Measurements from ENCODE around the gene GPC6.

GPC6 gene

GRCh38 chr13:93230261-93230855 is 3.8 kb downstream of the GPC6 start:
- no peak for DNase-seq (ENCODE audit: low read depth in 2 of 3, low spot score in 2 of 3)

- no peak for DNase-seq (ENCODE audit: low read depth in 2 of 3, low spot score in 2 of 3)
Measured at GRCh38 chr13:93231867-93232266, 5.3 kb downstream of the GPC6 start.

GRCh38 chr13:93233997-93234416 is 7.4 kb downstream of the GPC6 start:
- no peak for DNase-seq (ENCODE audit: low read depth in 2 of 3, low spot score in 2 of 3)

GRCh38 chr13:93234459-93234858 is 7.9 kb downstream of the GPC6 start:
- no peak for DNase-seq (ENCODE audit: low read depth in 2 of 3, low spot score in 2 of 3)

GRCh38 chr13:93235258-93236015 is 8.8 kb downstream of the GPC6 start:
- DNase-seq (ENCODE audit: low read depth in 2 of 3, low spot score in 2 of 3): no peak

- no peak for DNase-seq (ENCODE audit: low read depth in 2 of 3, low spot score in 2 of 3)
Measured at GRCh38 chr13:93238711-93239110, 12.1 kb downstream of the GPC6 start.

DNA sequence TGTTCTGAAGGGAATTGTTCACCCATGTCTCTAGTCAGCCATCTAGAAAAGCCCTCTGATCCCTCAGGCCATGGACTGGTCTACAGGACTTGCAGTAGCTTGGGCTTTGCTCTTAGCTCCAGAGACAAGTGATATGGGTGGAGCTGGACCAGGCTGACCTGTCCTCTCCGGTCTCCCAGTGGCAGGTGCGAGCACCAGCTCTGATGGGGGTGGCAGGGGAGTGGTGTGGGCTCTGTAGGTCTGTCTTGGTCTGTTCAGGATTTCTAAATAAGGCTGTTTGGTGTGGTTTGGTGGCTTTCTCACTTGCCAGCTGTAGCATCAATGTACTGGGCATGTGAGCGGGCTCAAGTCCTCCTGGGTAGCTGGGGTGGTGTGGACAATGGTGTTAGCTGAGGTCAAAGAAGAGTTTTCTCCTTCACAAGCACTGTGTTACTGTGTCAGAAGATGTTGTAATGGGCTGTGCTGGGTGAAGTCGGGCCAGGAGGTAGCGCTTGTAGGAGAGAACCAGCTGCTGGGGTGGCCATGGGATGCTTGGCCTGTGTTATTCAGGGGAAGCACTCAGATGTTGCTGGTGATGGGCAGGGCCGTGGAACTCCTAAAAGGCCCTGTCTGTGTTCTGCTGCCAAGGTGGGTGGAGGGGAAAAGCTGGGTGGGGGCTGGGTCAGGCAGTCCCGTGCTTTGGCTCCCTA is 16.9 kb downstream of the GPC6 start:
- no peak for DNase-seq (ENCODE audit: low read depth in 2 of 3, low spot score in 2 of 3)

DNA sequence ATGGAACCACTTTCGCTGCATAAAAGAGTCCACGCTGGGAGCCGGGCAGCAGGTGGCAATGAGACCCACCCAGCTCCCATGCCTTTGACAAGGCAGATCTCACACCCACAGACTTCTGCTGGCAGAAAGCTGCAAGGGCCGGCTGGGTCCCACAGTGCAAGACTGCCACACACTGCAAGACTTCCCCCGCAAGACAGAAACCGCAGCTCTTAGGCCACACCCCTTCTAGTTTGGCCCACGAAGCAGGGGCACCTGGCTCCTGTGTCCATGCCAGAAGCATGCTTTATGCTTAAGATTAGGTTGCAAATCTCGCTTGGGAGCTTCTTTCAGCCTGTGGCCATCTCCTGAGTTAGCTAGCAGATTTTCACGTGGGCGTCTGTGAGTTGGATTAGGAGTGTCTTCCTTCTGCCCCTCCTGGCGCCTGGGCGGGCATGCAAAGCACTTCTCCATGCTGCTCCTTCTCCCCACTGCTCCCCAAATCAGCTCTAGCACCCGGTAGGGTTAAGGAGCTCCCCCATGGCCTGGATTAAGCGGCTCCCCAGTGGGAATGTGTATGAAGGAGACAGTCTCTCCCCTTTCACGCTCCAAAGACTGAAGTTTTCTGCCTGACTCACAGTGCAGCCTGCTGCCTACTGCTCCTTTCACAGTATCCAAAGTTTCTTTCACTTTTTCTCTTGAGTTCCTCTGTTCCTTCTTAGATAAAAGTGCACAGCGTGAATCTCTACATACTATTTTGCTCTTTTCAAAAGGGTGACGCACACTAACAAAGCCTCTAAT is 17.7 kb downstream of the GPC6 start:
- DNase-seq (ENCODE audit: low read depth in 2 of 3, low spot score in 2 of 3): no peak

DNA sequence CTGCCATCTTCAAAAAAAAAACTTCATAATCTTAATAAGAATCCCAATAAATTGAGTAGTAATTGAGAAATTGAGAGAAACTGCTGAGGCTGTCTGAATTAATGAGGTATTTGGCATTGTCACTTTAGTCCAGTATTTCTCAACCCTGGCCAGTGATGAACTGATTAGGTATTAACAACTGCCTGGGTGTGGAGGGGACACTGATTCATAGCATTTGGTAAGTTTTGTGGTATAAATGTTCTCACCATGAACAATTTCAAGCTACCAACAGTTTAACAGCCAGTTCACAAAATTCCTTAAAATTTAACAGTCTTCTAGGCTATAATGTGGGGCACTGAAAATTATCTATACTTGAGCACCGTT is 18.3 kb downstream of the GPC6 start:
- no peak for DNase-seq (ENCODE audit: low read depth in 2 of 3, low spot score in 2 of 3)

GRCh38 chr13:93246069-93246468 is 19.5 kb downstream of the GPC6 start:
- no peak for DNase-seq (ENCODE audit: low read depth in 2 of 3, low spot score in 2 of 3)

DNA sequence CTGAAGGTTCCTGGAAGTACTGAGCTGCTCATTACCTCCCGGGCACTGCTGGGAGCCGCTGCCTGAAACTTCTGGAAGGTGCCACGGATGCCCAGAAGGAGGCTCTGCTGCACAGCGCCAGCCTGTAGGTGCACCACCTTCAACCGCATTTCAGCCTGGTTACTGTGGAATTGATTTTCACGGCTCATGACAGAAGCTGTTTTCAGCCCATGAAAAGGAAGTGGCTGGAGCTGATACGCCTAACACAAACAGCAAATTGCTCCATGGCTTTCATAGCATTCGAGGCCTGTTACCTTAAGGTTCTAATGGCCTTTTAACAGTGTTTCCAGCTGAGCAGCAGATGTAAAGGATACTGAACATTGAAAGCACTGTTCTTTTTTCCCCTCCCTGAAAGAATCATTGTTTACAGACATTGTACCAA is 22.0 kb downstream of the GPC6 start:
- no peak for DNase-seq (ENCODE audit: low read depth in 2 of 3, low spot score in 2 of 3)

DNA sequence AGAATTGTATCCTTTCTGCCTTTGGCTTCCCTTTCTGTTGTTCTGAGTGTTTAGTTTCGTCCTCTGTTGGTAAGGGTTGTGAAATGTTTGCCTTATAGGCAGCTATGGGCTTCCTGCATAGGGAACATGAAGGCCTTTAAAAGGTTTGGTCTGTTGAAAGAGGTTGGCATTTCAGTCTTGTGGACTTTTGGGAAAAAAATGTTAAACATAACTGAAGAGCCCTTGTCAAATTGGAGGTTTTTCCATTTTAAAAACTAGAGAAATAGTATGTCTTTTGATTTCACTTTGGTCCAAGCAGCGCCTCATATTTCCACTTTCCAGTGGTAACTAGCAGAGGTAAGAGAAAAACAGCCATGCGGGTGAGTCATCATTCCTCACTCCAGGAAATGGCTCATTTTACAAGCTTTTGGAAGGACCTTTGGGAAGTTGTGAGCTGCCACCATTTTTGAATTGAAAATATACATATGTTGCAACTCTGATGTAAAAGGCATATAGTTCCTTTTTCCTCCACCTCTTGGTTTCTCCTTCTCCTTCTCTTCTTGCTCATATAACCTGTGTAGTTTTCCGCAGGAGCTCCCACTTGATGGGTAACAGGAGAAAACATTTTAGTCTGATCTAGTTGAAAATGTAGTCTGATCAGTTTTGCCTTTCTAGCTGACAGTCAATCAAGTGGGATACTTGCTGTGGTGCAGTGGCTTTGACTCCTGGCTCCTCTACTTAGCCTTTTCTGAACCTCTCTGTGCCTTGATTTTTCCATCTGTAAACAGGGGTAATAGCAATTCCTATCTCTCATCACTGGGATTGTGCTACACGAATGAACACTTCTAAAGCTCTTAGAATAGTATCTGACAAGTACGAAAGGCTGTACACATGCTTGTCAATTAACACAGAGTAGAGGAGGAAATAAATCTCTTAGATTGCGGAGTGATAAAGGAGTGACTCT is 23.0 kb downstream of the GPC6 start:
- DNase-seq (ENCODE audit: low read depth in 2 of 3, low spot score in 2 of 3): no peak

GRCh38 chr13:93254775-93255174 is 28.2 kb downstream of the GPC6 start:
- no peak for DNase-seq (ENCODE audit: low read depth in 2 of 3, low spot score in 2 of 3)

- no peak for DNase-seq (ENCODE audit: low read depth in 2 of 3, low spot score in 2 of 3)
Measured at GRCh38 chr13:93256998-93257397, 30.4 kb downstream of the GPC6 start.

DNA sequence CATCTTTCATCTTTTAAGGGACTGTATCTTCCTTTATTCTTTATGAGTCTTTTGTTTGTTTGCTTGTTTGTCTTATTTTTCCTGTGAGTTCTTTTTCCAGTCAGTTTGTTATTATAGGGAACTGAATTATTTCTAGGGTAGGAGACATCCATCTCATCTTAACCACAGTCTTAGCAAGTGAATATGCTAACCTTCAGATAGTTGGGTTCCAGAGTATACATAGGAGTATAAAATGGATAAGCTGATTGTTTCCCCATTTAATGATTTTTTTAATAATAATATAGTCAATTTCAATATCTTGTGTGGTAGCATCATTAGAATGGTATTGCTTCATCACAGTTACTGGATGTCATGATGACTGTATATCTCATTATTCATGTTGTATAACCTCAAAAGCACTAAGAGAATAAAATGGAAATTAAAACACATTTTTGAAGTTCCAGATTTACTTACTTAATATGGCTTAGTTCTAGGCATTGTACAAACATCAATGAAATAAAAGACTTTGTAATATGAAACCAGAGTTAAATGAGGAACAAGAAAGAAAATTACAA is 33.0 kb downstream of the GPC6 start:
- DNase-seq (ENCODE audit: low read depth in 2 of 3, low spot score in 2 of 3): no peak

DNA sequence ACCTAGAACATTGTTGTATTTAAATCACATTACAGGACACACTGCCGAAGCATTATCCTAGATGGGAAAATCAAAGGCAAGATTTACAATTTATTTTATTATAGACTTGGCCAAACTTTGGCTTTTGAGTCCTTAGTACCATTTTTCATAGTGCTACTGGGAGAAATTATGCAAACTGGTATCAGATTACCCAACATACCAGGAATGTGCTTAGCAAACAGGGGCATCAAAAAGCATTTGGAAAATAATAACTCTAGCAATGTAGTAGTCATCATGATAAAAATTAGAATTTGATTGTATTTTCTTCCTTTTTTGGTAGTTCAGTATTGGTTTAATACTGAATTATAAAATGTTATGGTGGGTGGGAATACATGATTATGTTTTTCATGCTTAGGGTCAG is 34.0 kb downstream of the GPC6 start:
- no peak for DNase-seq (ENCODE audit: low read depth in 2 of 3, low spot score in 2 of 3)

- DNase-seq (ENCODE audit: low read depth in 2 of 3, low spot score in 2 of 3): no peak
Measured at GRCh38 chr13:93262729-93263345, 36.2 kb downstream of the GPC6 start.

DNA sequence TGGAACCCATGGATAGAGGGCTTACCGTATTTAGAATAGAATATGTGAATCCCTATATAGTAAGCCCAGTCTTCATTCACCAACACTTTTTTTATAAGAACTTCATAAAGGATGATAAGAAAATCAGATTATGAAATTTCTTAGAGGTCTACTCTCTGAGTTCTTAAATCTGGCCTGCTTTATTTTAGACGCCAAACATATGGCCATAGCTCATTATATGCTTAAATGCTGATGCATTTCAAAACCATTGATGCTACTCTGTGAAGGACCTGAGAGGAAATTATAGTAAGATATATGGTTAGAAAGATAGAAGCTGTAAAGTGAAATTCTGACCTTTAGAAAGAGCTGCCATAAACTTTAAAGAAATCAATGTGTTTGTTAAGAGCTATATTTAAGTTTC is 38.3 kb downstream of the GPC6 start:
- DNase-seq (ENCODE audit: low read depth in 2 of 3, low spot score in 2 of 3): no peak

DNA sequence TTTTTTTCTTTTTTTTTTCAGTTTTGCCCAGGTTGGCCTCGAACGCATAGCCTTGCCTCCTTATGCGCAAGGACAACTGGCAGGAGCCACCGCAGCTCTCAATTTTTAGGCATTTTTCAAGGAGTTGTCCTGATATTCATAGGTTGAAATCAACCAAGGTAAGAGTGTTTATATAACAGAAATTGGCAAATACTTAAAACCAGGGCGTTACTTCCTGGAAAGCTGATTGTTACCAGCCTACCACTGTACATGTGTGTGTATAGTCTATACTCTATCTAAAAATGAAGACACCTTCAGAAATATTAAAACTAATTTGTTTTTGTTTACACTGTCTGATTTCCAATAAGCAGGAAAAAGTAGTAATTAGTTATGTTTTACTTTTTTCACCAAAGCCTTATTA is 39.2 kb downstream of the GPC6 start:
- DNase-seq (ENCODE audit: low read depth in 2 of 3, low spot score in 2 of 3): no peak

DNA sequence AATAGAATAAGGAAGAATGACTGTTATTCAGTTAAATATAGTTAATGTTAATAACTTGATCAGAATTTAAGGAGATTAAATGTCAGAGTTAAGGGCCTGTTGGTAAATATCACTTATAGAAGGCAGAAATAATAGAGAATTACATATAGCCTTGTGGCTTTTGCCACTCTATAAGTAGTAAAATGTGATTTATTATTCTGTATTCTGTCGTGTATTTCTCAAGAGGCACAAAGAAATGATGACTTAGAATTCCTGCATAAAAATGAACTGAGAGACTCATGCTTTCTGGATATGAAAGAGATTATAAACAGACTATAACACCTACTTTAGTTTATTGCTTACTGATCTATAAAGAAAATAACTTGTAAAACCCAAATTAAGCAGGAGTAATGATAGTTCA is 40.1 kb downstream of the GPC6 start:
- DNase-seq (ENCODE audit: low read depth in 2 of 3, low spot score in 2 of 3): no peak
